ENCODE measurements around the gene PDZK1IP1.

The PDZK1IP1 gene

GRCh38 chr1:47189844-47190508 is at the start of gene PDZK1IP1:
Gene PDZK1IP1, minus strand, starts transcription at chr1:47190036. Its CDS starts 104 bp downstream, at chr1:47189932.
- Mint-ChIP-seq H3K36me3 (no peaks in the 10 kb centered on the region), H3K4me3 (no peak within 1 kb of the TSS), H3K4me1 (peaks cover 5% of the 10 kb centered on the region), H3K27ac (no peak within 1 kb of the TSS), H3K27me3 (peaks cover 31% of the 10 kb centered on the region), H3K9me3 (no peaks in the 10 kb centered on the region)
- ATAC-seq, result no peak

GRCh38 chr1:47238935-47239592 is 49.2 kb upstream of the PDZK1IP1 start:
- H3K9me3 Mint-ChIP-seq, result no peaks in the 10 kb centered on the region
- ATAC-seq, result no peak
- H3K27ac Mint-ChIP-seq, result no peak overlapping the region
- H3K27me3 Mint-ChIP-seq, result peaks cover 55% of the 10 kb centered on the region
- H3K36me3 Mint-ChIP-seq, result no peaks in the 10 kb centered on the region
- H3K4me1 Mint-ChIP-seq, result no peaks in the 10 kb centered on the region
- no peak overlapping the region for H3K4me3 Mint-ChIP-seq

GRCh38 chr1:47235806-47236205 is 46.0 kb upstream of the PDZK1IP1 start:
- Mint-ChIP-seq H3K9me3 (no peaks in the 10 kb centered on the region), H3K4me1 (peaks cover 18% of the 10 kb centered on the region), H3K4me3 (no peak overlapping the region), H3K27ac (no peak overlapping the region), H3K27me3 (peaks cover 60% of the 10 kb centered on the region), H3K36me3 (no peaks in the 10 kb centered on the region)
- no peak for ATAC-seq

GRCh38 chr1:47235241-47235681 is 45.4 kb upstream of the PDZK1IP1 start:
- H3K9me3 Mint-ChIP-seq, result no peaks in the 10 kb centered on the region
- H3K27me3 Mint-ChIP-seq, result peaks cover 60% of the 10 kb centered on the region

GRCh38 chr1:47233186-47233585 is 43.4 kb upstream of the PDZK1IP1 start:
- no peak overlapping the region for H3K27ac Mint-ChIP-seq
- no peak overlapping the region for H3K4me3 Mint-ChIP-seq
- peaks cover 33% of the 10 kb centered on the region for H3K4me1 Mint-ChIP-seq
- ATAC-seq, result no peak
- H3K36me3 Mint-ChIP-seq, result no peaks in the 10 kb centered on the region
- H3K9me3 Mint-ChIP-seq, result no peaks in the 10 kb centered on the region
- peaks cover 65% of the 10 kb centered on the region for H3K27me3 Mint-ChIP-seq

More at GRCh38 chr1:47235241-47235681, 45.4 kb upstream of the PDZK1IP1 start:
- Mint-ChIP-seq H3K27ac (no peak overlapping the region), H3K4me3 (no peak overlapping the region), H3K36me3 (no peaks in the 10 kb centered on the region), H3K4me1 (peaks cover 20% of the 10 kb centered on the region)
- no peak for ATAC-seq

- peaks cover 33% of the 10 kb centered on the region for H3K4me1 Mint-ChIP-seq
- H3K36me3 Mint-ChIP-seq, result no peaks in the 10 kb centered on the region
- peak within 1 kb of the TSS; percentile 68 for H3K4me3 Mint-ChIP-seq
- no peak for ATAC-seq
- H3K9me3 Mint-ChIP-seq, result no peaks in the 10 kb centered on the region
- H3K27ac Mint-ChIP-seq, result peak within 1 kb of the TSS; percentile 60
- peaks cover 65% of the 10 kb centered on the region for H3K27me3 Mint-ChIP-seq
Observed at GRCh38 chr1:47232187-47232874, 42.5 kb upstream of the PDZK1IP1 start, which contains the start of gene TAL1. Gene TAL1, minus strand, starts transcription at chr1:47232225. Its CDS starts 6,337 bp downstream, at chr1:47225888.

- Mint-ChIP-seq H3K9me3 (no peaks in the 10 kb centered on the region), H3K27ac (peak overlapping the region; percentile 60), H3K36me3 (no peaks in the 10 kb centered on the region), H3K4me3 (peak overlapping the region; percentile 68), H3K27me3 (peaks cover 65% of the 10 kb centered on the region), H3K4me1 (peaks cover 33% of the 10 kb centered on the region)
- ATAC-seq, result no peak
Observed at GRCh38 chr1:47231301-47232186, 41.7 kb upstream of the PDZK1IP1 start.

- peaks cover 65% of the 10 kb centered on the region for H3K27me3 Mint-ChIP-seq
- H3K36me3 Mint-ChIP-seq, result no peaks in the 10 kb centered on the region
- peaks cover 38% of the 10 kb centered on the region for H3K4me1 Mint-ChIP-seq
- peak overlapping the region; percentile 25 for H3K4me3 Mint-ChIP-seq
- peak overlapping the region; percentile 60 for H3K27ac Mint-ChIP-seq
- no peak for ATAC-seq
- no peaks in the 10 kb centered on the region for H3K9me3 Mint-ChIP-seq
Observed at GRCh38 chr1:47230692-47231300, 41.0 kb upstream of the PDZK1IP1 start.

- H3K4me1 Mint-ChIP-seq, result peaks cover 40% of the 10 kb centered on the region
- peaks cover 63% of the 10 kb centered on the region for H3K27me3 Mint-ChIP-seq
- H3K36me3 Mint-ChIP-seq, result no peaks in the 10 kb centered on the region
- H3K9me3 Mint-ChIP-seq, result no peaks in the 10 kb centered on the region
- no peak overlapping the region for H3K4me3 Mint-ChIP-seq
- no peak for ATAC-seq
- no peak overlapping the region for H3K27ac Mint-ChIP-seq
Observed at GRCh38 chr1:47229886-47230691, 40.3 kb upstream of the PDZK1IP1 start.

GRCh38 chr1:47229031-47229885 is 39.4 kb upstream of the PDZK1IP1 start:
- Mint-ChIP-seq H3K27ac (no peak overlapping the region), H3K36me3 (no peaks in the 10 kb centered on the region), H3K27me3 (peaks cover 54% of the 10 kb centered on the region), H3K4me1 (peaks cover 40% of the 10 kb centered on the region), H3K9me3 (no peaks in the 10 kb centered on the region), H3K4me3 (no peak overlapping the region)
- ATAC-seq, result no peak

GRCh38 chr1:47228644-47229030 is 38.8 kb upstream of the PDZK1IP1 start:
- Mint-ChIP-seq H3K27me3 (peaks cover 48% of the 10 kb centered on the region), H3K4me3 (no peak overlapping the region), H3K27ac (no peak overlapping the region), H3K36me3 (no peaks in the 10 kb centered on the region), H3K9me3 (no peaks in the 10 kb centered on the region), H3K4me1 (peaks cover 40% of the 10 kb centered on the region)
- no peak for ATAC-seq

- H3K9me3 Mint-ChIP-seq, result no peaks in the 10 kb centered on the region
- no peak overlapping the region for H3K27ac Mint-ChIP-seq
- ATAC-seq, result no peak
- H3K27me3 Mint-ChIP-seq, result peaks cover 38% of the 10 kb centered on the region
- no peaks in the 10 kb centered on the region for H3K36me3 Mint-ChIP-seq
- H3K4me3 Mint-ChIP-seq, result no peak overlapping the region
- peaks cover 37% of the 10 kb centered on the region for H3K4me1 Mint-ChIP-seq
Observed at GRCh38 chr1:47227341-47228232, 37.8 kb upstream of the PDZK1IP1 start.

Data from stimulated activated memory B cell treated with anti-CD40 and anti-IgM and Interleukin-4, amounts not matched to agents 10 μg/mL and 1 μg/mL and 100 μg/mL, for 72 hours (primary cell).